Spleen (tissue), 7 donors: ENCODE measurements around the gene SNAPC2.

Experiments
- CTCF ChIP-seq, 11 experiments: fragments of 200-600 bp in 7 of 11; fragments of 450-650 bp in 4 of 11; sonication (generic) in 4 of 11; IDR thresholded peaks in 8 of 11; conservative IDR thresholded peaks in 3 of 11; 1 replicate in 7 of 11; 2 replicates in 4 of 11; pipeline versions ENCODE4 v1.4.0 to v1.8.0; 2016 to 2021; ENCODE audit warnings: antibody characterized with exemption in 11 of 11, inconsistent platforms in 4 of 11, mild to moderate bottlenecking in 1 of 11
- POLR2A ChIP-seq, 3 donors: fragments of 450-650 bp; IDR thresholded peaks; one replicate each; pipeline ENCODE4 v1.5.1; 2017; ENCODE audit warnings: antibody characterized with exemption in 3 of 3, mild to moderate bottlenecking in 1 of 3
- donor health status: DM: no; HTN: no; CAD: no; lungs with moderate emphysema.
- donor health status: DM: no; HTN: no; CAD: no.
- donor health status: DM: no; HTN: no; CAD: no.

GRCh38 chr19:7916103-7916954, 3.8 kb upstream of the SNAPC2 start:
- no peak for TF ChIP-seq POLR2A (IDR thresholded peaks at IDR 0.05)
- TF ChIP-seq CTCF (IDR thresholded peaks at IDR 0.05 in 8 of 11, conservative IDR thresholded peaks at IDR 0.05 in 3 of 11): no peak
